Gastrocnemius medialis (tissue), 4 donors: Measurements from ENCODE around the gene RNF6.

ENCODE experiments used
- CTCF ChIP-seq, 5 experiments: fragments of 450-650 bp in 3 of 5; fragments of 200-600 bp in 2 of 5; sonication (generic) in 2 of 5; IDR thresholded peaks in 4 of 5; conservative IDR thresholded peaks in 1 of 5; 1 replicate in 4 of 5; 2 replicates in 1 of 5; pipeline ENCODE4 v1.5.1; 2016 to 2019; ENCODE audit warnings: antibody characterized with exemption in 5 of 5, mild to moderate bottlenecking in 3 of 5, moderate library complexity in 3 of 5
- POLR2A ChIP-seq, 2 donors: fragments of 450-650 bp; IDR thresholded peaks; one replicate each; pipeline ENCODE4 v1.6.1; 2017; ENCODE audit warnings: antibody characterized with exemption in 2 of 2, mild to moderate bottlenecking in 2 of 2, moderate library complexity in 2 of 2

- no peak for TF ChIP-seq CTCF (IDR thresholded peaks at IDR 0.05 in 4 of 5, conservative IDR thresholded peaks at IDR 0.05 in 1 of 5)
- TF ChIP-seq POLR2A (IDR thresholded peaks at IDR 0.05), result no peak
These were observed 24.0 kb upstream of the RNF6 start for GRCh38 chr13:26246154-26246553.
